Stimulated activated CD8-positive, alpha-beta memory T cell treated with anti-CD3 and anti-CD28 coated beads, Interleukin-7, amount 100 ng/mL, for 1 hour (primary cell): ENCODE results near the gene PRKG1.
"Not testable (repeated sequence)": the region's sequence is repeated elsewhere in the genome, so short reads cannot be mapped to it uniquely, and the experiment has no call there.

Source experiments
- DNase-seq, 2 donors: peaks; one replicate each; pipeline ENCODE4 v3.0.0-alpha.2; 2020; ENCODE audit warnings: low read depth in 2 of 2

The PRKG1 gene

GRCh38 chr10:51227897-51228713 lies 153.8 kb downstream of the PRKG1 start:
- no peak for DNase-seq

- DNase-seq: no peak
These were observed 154.4 kb downstream of the PRKG1 start for GRCh38 chr10:51228714-51229100.

DNA sequence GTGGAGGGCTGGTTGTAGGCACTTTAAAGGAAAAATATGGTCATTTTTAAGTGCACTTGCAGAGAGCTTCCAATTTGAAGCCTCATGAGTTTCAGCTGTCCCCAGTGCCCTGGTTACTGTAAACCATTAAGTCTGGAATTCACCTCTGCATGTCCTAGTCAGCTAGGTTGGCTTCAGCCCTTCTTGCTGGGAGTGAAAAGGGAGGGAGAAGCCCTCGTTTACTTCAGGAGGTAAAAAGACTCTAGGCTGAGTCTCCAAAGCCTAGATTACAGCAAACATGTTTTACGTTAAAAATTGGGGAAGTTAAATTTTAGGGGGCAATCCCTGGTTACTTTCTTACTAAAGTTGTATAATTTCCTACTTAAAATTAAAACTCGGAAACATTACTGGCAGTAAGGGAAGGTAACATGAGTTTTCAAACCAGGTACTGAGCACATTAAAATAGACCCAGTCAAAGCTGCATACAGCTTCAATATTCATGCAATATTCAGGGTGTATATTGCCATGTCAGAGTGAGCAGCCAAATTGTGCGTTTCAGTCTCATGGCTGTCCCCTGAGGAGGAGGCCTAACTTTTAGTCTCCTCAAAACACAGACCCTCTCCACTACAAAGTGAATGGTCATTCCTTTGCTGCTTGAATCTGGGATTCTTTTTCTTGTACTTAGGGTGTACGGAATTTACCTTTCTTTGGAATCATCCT lies 156.7 kb downstream of the PRKG1 start:
- DNase-seq: no peak

DNA sequence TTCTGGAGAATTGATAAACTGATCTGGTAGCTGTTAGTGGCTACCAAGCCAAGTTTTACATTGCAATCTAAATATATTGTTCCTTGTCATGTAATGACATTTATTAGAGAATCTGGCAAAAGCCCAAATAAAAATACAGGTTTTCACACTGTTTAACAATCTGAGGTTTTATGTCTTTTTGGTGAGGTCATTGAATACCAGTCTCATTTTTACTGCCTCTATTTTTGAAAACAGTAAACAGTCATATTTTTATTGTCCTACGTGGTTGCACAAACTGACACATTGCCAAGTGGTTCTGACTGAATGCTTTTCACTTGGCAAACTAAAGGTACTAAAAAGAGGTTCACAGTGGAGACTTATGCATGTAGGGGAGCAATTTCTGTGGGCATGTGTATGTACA lies 157.5 kb downstream of the PRKG1 start:
- no peak for DNase-seq

DNA sequence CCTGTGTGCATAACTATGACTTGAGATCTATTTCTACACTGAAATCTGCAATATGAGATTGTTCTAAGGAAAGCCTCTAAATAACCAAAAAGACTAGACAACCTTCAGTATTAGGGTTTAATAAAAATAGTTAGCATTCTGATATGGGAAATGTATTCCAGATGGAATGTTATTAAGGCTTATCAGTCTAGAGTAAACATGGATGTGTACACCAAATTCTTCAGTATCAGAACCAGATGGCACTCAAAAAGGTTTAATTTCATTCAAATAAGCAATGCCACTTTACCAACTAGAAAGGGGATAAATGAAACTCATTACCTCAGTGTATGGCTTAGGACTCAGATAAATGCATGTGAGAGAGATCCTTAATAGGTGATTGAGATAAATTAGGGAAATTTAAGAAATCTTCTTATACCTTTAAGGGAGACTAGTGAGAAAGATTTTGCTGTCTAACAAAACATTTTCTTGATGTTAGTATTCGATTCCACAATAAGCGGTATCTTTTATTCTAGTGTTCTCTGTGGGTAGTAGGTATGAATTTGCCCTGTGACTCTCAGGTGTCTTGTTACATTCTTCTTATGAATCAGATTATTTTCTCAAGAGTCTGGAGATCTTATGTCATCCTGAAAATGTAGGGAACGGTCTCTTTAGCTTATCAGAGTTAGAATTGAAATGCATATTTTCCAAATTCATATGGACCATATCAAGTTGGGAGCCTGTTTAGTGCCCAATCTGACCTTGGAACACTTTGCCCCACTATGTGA lies 159.2 kb downstream of the PRKG1 start:
- no peak for DNase-seq

- no peak for DNase-seq
These were observed 161.6 kb downstream of the PRKG1 start for GRCh38 chr10:51235865-51236264.

DNA sequence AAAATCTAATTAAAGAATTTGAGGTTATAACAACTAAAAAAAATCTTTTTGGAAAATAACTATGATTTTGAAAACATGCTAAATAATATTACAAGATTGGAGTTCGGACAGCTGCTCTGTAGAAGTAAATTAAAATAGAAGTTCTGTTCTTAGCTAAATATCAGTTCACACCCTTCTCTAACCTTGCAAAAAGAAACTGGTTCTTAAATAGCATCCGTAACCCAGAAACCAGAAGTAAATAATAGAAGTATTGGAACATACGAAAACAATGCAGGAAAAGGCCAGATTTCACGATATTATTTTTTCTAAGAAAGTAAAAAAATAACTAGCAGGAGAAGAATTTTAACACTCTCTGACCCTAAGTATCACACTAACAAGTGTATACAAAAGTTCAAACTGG lies 164.7 kb downstream of the PRKG1 start:
- no peak for DNase-seq

GRCh38 chr10:51241461-51241860 lies 167.2 kb downstream of the PRKG1 start:
- DNase-seq: no peak

DNA sequence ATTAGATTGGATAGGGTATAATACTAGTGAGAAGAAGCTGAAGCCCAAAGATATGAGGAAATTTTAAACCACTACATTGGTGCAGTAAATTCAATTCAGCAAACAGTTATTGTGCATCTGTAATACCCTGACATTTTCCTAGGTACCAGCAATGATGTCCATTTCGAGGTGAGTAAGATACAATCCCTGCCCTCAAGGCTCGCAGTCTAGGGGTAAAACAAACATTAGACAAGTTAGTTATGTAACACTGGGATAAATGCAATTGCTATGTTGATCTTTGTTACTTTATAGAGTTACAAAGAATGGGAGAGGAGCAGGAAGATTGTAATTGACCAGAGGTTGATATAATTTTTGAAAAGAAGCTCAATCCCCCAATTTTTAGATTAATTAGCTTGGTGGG lies 168.1 kb downstream of the PRKG1 start:
- no peak for DNase-seq

- DNase-seq: no peak
These were observed 170.0 kb downstream of the PRKG1 start for GRCh38 chr10:51244309-51244708.

DNA sequence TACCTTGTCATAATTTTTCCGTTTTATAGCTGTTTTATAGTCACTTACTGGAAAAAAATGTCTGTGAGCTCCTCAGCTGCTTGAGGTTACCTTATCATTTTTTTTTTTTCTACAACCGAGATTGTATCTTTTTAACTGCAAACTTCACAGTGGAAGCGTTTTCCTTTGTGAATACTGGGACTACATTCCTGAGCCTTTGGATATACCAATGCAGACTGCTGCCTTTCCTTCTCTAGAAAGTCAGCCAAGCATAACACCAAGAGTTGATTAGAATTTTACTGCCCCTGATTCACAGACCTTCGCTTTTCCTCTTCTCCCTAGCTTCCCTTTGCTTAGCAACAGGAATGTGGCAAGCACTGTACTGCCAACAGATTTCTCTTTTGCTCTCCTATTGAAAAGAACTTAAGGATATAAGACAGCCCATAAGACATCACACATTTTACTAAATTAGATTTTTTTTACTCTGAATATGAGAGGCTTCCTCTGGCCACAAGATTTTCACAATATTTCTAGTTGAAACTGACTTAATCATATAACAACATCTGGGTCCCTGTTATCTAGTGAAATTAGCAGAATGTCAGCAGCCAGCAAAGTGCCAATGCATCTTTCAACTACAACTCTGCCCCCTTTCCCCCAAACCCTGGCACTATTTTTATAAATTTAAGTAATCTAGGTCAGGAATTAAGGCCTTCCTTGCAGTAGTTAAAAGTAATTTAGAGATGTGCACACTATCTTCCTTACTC lies 170.6 kb downstream of the PRKG1 start:
- no peak for DNase-seq

- no peak for DNase-seq
These were observed 171.9 kb downstream of the PRKG1 start for GRCh38 chr10:51246156-51246555.

DNA sequence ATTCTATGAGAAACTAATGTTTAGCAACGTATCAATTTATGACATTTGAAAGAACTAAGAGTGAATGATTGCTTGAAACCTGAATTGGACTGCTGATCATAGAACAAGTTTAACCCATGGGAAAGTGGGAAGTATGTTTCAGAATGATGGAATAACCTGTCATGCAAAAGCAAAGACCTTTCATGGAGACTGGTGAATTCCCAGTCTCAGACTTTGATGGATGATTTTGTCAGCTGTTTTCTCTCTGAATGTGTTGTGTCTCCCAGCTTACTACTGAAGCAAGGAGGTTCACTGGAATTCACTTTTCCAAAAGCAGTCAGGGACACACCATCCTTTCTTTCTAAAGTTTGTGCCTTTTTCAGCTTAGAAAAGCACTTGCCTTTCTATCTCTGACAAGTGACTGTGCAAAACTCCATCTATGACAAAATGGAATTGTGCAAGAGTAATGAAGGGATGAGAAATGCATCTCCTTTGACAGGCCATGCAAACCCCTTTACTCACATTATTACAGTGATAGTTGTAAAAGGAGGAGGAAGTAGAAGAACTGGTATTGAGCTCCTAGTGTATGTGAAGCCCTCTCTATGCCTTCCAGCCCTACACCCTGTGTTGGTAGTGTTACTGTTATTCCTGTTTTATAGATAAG lies 176.1 kb downstream of the PRKG1 start:
- no peak for DNase-seq

GRCh38 chr10:51251110-51251509 lies 176.8 kb downstream of the PRKG1 start:
- no peak for DNase-seq

- DNase-seq: no peak
These were observed 181.1 kb downstream of the PRKG1 start for GRCh38 chr10:51255381-51255780.

DNA sequence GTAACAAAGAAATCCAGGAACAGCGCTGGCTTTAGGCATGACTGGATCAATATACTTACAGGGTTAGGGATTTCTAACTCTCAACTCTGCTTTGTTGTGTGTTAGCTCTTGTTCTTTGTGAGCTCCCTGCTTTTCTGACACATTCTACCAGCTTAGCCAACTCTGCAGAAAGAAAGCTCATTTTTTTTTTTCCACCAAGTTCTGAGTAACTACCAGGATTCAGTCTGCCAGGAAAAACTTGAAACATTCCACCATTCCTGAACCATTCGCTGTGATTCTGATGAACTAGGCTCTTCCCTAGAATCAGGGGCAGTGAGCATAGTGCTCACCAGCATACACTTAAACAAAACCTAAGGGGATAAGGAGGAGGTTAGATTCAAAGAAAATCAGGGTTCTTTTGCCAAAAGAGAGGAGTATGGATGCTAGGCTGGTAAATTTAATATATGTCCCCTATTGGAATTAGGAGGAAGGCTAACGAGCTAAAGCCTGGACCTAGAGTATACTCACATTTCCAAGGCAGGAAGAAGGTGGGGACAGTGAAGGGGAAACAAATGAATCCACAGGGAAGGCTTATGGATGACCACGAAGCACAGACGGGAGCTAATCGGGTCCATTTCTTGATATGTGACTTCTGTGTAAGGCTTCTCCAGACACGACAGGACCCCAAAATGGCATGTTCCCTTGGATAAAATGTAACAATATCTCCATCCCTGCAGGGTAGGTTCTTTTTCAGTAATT lies 183.4 kb downstream of the PRKG1 start:
- DNase-seq: no peak

- no peak for DNase-seq
These were observed 186.1 kb downstream of the PRKG1 start for GRCh38 chr10:51260376-51260775.

- DNase-seq: no peak
These were observed 192.2 kb downstream of the PRKG1 start for GRCh38 chr10:51266496-51266895.

DNA sequence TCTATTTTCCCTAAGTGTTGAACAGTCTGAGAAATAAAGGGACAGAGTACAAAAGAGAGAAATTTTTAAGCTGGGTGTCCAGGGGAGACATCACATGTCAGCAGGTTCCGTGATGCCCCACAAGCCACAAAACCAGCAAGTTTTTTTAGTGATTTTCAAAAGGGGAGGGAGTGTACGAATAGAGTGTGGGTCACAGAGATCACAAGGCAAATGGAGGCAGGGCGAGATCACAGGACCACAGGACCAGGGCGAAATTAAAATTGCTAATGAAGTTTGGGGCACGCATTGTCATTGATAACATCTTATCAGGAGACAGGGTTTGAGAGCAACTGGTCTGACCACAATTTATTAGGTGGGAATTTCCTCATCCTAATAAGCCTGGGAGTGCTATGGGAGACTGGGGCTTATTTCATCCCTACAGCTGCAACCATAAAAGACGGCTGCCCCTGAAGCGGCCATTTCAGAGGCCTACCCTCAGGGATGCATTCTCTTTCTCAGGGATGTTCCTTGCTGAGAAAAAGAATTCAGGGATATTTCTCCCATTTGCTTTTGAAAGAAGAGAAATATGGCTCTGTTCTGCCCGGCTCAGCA lies 193.8 kb downstream of the PRKG1 start:
- not testable (repeated sequence) for DNase-seq

DNA sequence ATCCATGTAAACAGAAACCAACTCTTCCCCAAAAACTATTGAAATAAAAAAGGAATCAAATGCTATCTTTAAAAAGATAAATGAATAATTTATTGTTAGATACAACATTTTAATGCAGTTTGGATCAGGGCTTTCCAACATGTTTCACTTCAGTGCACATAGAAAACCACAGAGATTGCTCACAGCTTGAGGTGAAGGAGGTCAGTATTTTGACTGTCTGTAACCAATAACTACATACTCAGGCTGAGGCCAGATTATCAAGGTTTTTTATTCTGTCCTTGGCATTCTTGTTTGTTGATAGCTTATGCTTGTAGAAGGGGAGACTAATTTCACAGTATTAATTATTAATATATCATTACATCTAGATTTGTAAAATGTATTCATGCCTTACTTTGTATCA lies 195.5 kb downstream of the PRKG1 start:
- DNase-seq: no peak
